OCI-LY1 (cell line): ENCODE data around the gene PERP.

Source experiments
- EZH2 ChIP-seq: fragments of 200-600 bp; sonication (generic), shearing (Covaris generic); IDR thresholded peaks from 2 replicates; pipeline ENCODE4 v1.8.0; 2017; ENCODE audit warnings: borderline replicate concordance, mixed run types, mild to moderate bottlenecking, antibody characterized with exemption, low read length, moderate library complexity, mixed read lengths
- TF ChIP-seq, protein P1 (sequence below): fragments of 200-600 bp; sonication (generic), shearing (Covaris generic); IDR thresholded peaks from 2 replicates; pipeline ENCODE4 v1.5.1; 2017; ENCODE audit warnings: mild to moderate bottlenecking, antibody characterized with exemption, low read length, moderate library complexity, mixed read lengths

DNA sequence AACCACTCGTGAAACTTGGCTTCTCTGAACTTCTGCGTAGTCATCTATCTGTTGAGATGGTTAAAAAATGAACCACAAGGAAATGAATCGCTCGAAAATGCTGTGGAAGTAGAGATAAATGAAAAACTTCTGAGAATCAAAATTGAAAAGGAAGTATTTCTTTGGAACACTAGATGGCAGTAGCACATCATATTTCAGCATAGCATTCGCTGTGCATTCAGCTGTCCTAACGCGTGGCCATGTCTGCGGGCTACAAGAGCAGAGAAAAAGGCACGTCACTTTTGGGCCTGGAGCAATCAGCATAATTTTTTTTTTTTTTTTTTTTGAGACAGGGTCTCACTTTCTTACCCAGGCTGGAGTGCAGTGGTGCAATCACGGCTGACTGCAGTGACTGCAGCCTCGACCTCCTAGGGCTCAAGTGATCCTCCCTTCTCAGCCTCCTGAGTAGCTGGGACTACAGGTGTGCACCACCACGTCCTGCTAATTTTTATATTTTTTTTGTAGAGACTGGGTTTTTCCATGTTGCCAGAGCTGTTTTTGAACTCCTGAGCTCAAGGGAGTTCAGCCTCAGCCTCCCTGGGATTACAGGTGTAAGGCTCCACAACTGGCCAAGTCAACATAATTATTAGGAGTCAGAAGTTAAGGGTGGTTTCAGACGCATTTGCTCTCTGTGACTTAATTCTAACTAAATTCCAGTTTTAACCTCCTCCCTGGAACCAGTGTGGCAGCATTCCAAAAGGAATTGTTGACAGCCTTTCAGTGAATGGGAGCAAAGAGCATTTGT lies 8.8 kb upstream of the PERP start:
- TF ChIP-seq, protein P1, sequence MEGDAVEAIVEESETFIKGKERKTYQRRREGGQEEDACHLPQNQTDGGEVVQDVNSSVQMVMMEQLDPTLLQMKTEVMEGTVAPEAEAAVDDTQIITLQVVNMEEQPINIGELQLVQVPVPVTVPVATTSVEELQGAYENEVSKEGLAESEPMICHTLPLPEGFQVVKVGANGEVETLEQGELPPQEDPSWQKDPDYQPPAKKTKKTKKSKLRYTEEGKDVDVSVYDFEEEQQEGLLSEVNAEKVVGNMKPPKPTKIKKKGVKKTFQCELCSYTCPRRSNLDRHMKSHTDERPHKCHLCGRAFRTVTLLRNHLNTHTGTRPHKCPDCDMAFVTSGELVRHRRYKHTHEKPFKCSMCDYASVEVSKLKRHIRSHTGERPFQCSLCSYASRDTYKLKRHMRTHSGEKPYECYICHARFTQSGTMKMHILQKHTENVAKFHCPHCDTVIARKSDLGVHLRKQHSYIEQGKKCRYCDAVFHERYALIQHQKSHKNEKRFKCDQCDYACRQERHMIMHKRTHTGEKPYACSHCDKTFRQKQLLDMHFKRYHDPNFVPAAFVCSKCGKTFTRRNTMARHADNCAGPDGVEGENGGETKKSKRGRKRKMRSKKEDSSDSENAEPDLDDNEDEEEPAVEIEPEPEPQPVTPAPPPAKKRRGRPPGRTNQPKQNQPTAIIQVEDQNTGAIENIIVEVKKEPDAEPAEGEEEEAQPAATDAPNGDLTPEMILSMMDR, result peak; percentile 69
- TF ChIP-seq EZH2, result no peak
